Measurements from ENCODE around the gene ATP1A2. TPM values are rescaled to one million over a fixed set of nuclear protein-coding genes. Genes with fewer than 3 reads are reported as not detected.

ATP1A2 gene
- polyA plus RNA-seq, 3 donors, result 7.3 to 110 (median 25.6) TPM

DNA sequence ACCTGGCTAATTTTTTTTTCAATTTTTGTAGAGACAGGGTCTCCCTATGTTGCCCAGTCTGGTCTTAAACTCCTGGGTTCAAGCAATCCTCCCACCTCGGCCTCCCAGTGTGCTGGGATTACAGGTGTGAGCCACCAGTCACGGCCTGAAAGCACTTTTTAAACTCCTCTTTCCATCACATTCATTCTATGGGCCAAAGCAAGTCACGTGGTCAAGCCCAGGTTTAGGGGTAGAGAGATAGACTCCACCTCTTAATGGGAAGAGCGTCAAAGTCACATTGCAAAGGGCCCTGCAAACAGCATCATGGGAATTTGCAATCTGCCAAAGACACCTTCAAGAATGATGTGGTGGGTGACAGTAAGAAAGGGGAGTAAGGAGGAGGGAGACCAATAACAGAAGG is 43.0 kb downstream of the ATP1A2 start:
- no peak overlapping the region for H3K27ac ChIP-seq (ENCODE audit: low read depth, low read length)

GRCh38 chr1:160159846-160160245 is 44.3 kb downstream of the ATP1A2 start:
- H3K27ac ChIP-seq (ENCODE audit: low read depth, low read length), result no peak overlapping the region

More for the DNA sequence above, 43.0 kb downstream of the ATP1A2 start:
- 78 to 90% (median 84%) methylated on average over 4 of the region's 4 CpGs for WGBS, 3 donors

GRCh38 chr1:160161965-160162705 is 46.6 kb downstream of the ATP1A2 start:
- no peak overlapping the region for H3K27ac ChIP-seq (ENCODE audit: low read depth, low read length)
- 50 to 74% (median 52%) methylated on average over 6 of the region's 6 CpGs for WGBS, 3 donors

GRCh38 chr1:160162931-160163330 is 47.4 kb downstream of the ATP1A2 start:
- no peak overlapping the region for H3K27ac ChIP-seq (ENCODE audit: low read depth, low read length)
- WGBS, 3 donors, result 53 to 84% (median 69%) methylated on average over 2 of the region's 2 CpGs

DNA sequence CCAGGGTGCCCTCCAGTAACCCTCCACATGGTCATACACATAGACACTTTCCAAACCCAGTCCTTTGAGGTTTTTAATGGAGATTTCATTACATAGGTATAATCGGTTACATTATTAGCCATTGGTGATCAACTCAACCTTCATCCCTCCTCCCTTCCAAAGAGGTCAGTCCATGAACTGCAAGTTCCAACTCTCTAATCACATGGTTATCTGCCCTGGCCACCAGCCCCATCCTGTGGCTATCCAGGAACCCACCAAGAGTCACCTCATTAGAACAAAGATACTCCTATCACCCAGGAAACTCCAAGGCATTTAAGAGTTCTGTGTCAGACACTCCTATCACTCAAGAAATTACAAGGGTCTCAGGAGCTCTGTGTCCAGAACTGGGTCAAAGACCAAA is 48.1 kb downstream of the ATP1A2 start:
- 91 to 100% (median 92%) methylated on average over 1 of the region's 1 CpG for WGBS, 3 donors
- H3K27ac ChIP-seq (ENCODE audit: low read depth, low read length), result no peak overlapping the region

DNA sequence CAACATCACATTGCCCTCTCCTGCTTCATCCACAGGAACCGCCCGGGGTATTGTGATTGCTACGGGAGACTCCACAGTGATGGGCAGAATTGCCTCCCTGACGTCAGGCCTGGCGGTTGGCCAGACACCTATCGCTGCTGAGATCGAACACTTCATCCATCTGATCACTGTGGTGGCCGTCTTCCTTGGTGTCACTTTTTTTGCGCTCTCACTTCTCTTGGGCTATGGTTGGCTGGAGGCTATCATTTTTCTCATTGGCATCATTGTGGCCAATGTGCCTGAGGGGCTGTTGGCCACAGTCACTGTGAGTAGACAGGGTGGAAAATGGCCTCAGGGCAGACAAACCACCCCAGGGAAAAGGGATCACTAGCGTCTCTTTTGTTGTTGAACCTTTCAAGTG is 48.6 kb downstream of the ATP1A2 start:
- 85 to 86% (median 85%) methylated on average over 10 of the region's 10 CpGs for WGBS, 3 donors

GRCh38 chr1:160166166-160166868 is 50.8 kb downstream of the ATP1A2 start:
- 64 to 86% (median 68%) methylated on average over 12 of the region's 12 CpGs for whole genome bisulfite sequencing, 3 donors

More for the DNA sequence above, 48.6 kb downstream of the ATP1A2 start:
- H3K27ac ChIP-seq (ENCODE audit: low read depth, low read length), result no peak overlapping the region

GRCh38 chr1:160167056-160167455 is 51.5 kb downstream of the ATP1A2 start:
- WGBS, 3 donors, result 82 to 91% (median 88%) methylated on average over 4 of the region's 4 CpGs

More at GRCh38 chr1:160166166-160166868, 50.8 kb downstream of the ATP1A2 start:
- H3K27ac ChIP-seq (ENCODE audit: low read depth, low read length), result no peak overlapping the region

GRCh38 chr1:160167580-160167979 is 52.0 kb downstream of the ATP1A2 start:
- H3K27ac ChIP-seq (ENCODE audit: low read depth, low read length), result no peak overlapping the region
- WGBS, 3 donors, result 82 to 91% (median 90%) methylated on average over 6 of the region's 6 CpGs

More at GRCh38 chr1:160167056-160167455, 51.5 kb downstream of the ATP1A2 start:
- H3K27ac ChIP-seq (ENCODE audit: low read depth, low read length), result no peak overlapping the region

DNA sequence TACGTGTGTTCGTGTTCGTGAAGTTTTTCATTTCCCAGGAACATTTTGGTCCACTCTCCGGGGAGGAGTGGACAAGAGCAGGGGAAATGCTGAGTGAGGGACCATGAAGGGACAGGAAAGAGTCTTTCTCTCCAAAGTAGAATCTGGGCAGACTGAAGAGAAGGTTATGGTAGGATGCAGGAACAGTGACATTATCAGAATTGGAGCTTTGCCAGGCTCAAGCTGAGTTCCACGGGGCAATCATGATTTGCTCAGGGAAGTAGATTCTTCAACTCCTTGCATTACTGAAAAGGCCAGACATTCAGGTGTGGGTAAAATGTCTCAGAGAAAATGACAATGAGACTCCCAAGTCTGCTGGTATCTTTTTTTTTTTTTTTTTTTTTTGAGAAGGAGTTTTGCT is 52.5 kb downstream of the ATP1A2 start:
- WGBS, 3 donors, result 54 to 79% (median 64%) methylated on average over 5 of the region's 5 CpGs

DNA sequence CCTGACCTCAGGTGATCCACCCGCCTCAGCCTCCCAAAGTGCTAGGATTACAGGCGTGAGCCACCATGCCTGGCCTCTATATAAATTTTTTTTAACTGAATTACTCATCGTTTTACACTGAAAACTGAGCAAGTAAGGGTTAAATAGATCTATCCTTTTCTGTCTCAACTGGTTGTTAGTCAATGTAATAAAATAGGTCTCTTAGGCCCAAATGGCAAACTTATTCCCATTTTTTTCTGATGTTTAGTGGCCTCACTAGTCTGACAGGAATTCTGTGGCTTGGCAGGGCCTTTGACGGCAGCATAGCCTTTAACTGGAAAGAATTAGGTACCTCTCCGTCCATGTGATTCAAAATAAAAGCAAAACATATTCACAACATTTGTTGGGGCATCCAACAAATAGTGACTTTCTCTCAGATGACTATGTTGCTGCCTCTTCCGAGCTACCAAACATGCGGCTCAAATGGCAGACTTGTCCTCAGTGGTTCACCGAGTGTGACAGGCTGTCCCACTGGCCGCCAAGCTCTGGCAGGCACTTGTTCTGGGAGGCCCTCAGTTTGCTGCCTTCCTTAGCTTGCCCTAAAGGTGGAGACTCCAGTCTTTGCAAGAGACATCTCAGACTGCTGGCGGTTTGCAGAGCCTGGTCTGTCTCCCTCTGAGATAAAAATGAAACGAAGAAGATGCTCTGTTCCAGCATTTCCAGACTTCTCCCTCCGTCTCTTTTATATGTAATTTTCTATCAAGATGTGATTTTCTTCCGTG is 53.2 kb downstream of the ATP1A2 start:
- no peak overlapping the region for H3K27ac ChIP-seq (ENCODE audit: low read depth, low read length)
- WGBS, 3 donors, result 71 to 88% (median 79%) methylated on average over 13 of the region's 13 CpGs

More for the DNA sequence above, 52.5 kb downstream of the ATP1A2 start:
- no peak overlapping the region for H3K27ac ChIP-seq (ENCODE audit: low read depth, low read length)

DNA sequence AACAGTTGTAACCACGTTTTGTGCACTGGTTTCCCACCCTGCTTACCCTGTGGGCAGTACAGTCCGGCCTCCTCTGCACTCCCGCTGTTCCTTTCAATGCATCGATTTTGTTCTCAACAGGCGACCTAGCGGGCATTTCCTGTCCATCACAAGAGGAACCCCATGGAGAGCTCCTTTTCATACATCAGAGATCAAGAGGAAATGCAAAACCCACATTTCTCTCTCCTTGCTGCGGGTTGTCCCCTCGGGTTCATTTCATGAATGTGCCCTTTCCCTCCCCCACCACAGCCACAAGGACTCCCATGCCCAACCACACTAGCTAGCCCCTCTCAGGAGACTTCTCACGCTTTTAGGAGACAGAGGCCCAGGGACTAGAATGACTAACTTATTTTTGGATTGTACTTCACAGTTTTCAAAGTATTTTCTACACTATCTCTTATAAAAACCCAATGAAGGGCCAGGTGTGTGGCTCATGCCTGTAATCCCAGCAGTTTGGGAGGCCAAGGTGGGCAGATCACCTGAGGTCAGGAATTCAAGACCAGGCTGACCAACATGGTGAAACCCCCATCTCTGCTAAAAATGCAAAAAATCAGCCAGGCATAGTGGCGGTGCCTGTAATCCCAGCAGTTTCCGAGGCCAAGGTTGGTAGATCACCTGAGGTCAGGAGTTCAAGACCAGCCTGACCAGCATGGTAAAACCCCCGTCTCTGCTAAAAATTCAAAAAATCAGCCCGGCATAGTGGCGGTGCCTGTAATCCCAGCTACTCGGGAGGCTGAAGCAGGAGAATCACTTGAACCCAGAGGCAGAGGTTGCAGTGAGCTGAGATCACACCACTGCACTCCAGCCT is 54.2 kb downstream of the ATP1A2 start:
- no peak overlapping the region for H3K27ac ChIP-seq (ENCODE audit: low read depth, low read length)
- 48 to 57% (median 54%) methylated on average over 15 of the region's 15 CpGs for WGBS, 3 donors

DNA sequence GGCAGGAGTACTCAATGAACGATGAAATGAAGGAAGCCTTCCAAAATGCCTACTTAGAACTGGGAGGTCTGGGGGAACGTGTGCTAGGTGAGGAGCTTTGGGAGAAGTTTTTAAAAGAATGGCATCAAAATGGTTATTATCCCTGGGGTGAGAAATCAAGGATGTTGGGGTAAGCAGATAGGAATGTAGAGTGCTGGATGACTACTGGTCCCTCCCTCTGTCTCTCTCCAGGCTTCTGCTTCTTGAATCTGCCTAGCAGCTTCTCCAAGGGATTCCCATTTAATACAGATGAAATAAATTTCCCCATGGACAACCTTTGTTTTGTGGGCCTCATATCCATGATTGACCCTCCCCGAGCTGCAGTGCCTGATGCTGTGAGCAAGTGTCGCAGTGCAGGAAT is 55.8 kb downstream of the ATP1A2 start:
- H3K27ac ChIP-seq (ENCODE audit: low read depth, low read length), result no peak overlapping the region
- 85% methylated on average over 4 of the region's 4 CpGs for WGBS, 3 donors

DNA sequence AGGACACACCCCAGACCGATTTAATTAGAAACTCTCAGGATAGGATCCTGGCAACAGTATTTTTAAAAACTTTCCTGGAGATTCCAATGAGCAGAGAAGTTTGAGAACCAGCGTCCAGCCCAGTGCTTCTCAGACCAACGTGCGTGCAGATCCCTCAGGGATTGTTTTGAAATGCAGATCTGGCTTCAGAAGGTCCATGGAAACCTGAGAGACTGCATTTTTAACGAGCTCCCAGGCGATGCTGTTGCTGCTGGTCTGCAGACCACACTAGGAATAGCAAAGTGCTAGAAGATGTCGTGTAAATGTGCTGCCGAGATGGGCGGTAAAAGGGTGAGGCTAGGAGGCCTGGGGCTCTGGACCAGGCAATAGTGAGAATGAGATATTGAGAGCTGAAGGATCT is 56.4 kb downstream of the ATP1A2 start:
- H3K27ac ChIP-seq (ENCODE audit: low read depth, low read length), result no peak overlapping the region
- WGBS, 3 donors, result 63 to 69% (median 67%) methylated on average over 9 of the region's 9 CpGs

- 87 to 93% (median 91%) methylated on average over 2 of the region's 2 CpGs for WGBS, 3 donors
- no peak overlapping the region for H3K27ac ChIP-seq (ENCODE audit: low read depth, low read length)
Observed at GRCh38 chr1:160177231-160177630, 61.7 kb downstream of the ATP1A2 start.

- 80 to 89% (median 87%) methylated on average over 1 of the region's 1 CpG for WGBS, 3 donors
- no peak overlapping the region for H3K27ac ChIP-seq (ENCODE audit: low read depth, low read length)
Observed at GRCh38 chr1:160177667-160178066, 62.1 kb downstream of the ATP1A2 start.

DNA sequence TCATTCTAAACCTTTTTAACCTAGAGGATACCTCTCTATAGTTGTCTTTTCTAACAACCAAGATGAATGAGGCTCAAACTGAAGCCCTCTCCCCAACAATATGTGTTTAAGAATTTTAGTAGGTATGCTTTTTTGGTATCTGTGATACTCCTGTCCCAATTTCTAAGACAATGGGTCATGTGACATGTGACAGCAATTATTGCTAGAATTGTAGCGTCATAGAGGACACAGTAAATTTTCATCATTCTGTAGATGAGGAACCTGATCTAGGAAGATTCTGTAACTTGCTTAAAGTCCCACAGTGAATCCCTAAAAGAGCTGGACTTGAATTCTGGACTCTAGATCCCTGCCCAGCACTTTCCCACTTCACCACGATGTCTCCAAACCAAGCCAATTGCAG is 63.2 kb downstream of the ATP1A2 start:
- WGBS, 3 donors, result 69 to 85% (median 78%) methylated on average over 2 of the region's 2 CpGs
- no peak overlapping the region for H3K27ac ChIP-seq (ENCODE audit: low read depth, low read length)

GRCh38 chr1:160179336-160179735 is 63.8 kb downstream of the ATP1A2 start:
- WGBS, 3 donors, result 86 to 92% (median 86%) methylated on average over 4 of the region's 4 CpGs
- no peak overlapping the region for H3K27ac ChIP-seq (ENCODE audit: low read depth, low read length)

Data from adipose tissue (tissue), 3 donors.